Endodermal cell (in vitro differentiated cells): ENCODE measurements around the gene KDSR. TPM values are rescaled to one million over a fixed set of nuclear protein-coding genes. Genes with fewer than 3 reads are reported as not detected.

Experiments
- DNase-seq: peaks from one replicate; pipeline ENCODE4 v3.0.0-alpha.2; 2017
- H3K27ac ChIP-seq: 2 replicates; pipeline ENCODE4 v1.5.1; 2013; ENCODE audit warnings: mild to moderate bottlenecking, low read depth, low read length, moderate library complexity
- H3K27me3 ChIP-seq: 2 replicates; pipeline ENCODE4 v1.6.1; 2013; ENCODE audit warnings: mild to moderate bottlenecking, low read length, moderate library complexity; ENCODE audit not compliant: insufficient read depth, control insufficient read depth, poor library complexity, severe bottlenecking
- H3K36me3 ChIP-seq: 2 replicates; pipeline ENCODE4 v1.7.0; 2013; ENCODE audit warnings: mild to moderate bottlenecking, low read length, moderate library complexity; ENCODE audit not compliant: control insufficient read depth, insufficient read depth
- H3K4me1 ChIP-seq: one replicate; pipeline ENCODE4 v1.7.0; 2013; ENCODE audit warnings: low read length; ENCODE audit not compliant: control insufficient read depth, insufficient read depth
- H3K4me3 ChIP-seq: 2 replicates; pipeline ENCODE4 v1.5.1; 2013; ENCODE audit warnings: mild to moderate bottlenecking, low read length, moderate library complexity
- H3K9ac ChIP-seq: 2 replicates; pipeline ENCODE4 v1.6.1; 2013; ENCODE audit warnings: mild to moderate bottlenecking, low read length, moderate library complexity; ENCODE audit not compliant: poor library complexity, severe bottlenecking; ENCODE audit errors: extremely low read depth
- H3K9me3 ChIP-seq: 2 replicates; pipeline ENCODE4 v1.6.1; 2013; ENCODE audit warnings: mild to moderate bottlenecking, low read length, moderate library complexity; ENCODE audit not compliant: control insufficient read depth
- H3K27ac Mint-ChIP-seq: 2 replicates; pipeline ENCODE4 v1.8.0; 2020; ENCODE audit warnings: mixed read lengths
- H3K27me3 Mint-ChIP-seq: 2 replicates; pipeline ENCODE4 v1.8.0; 2021; ENCODE audit warnings: mild to moderate bottlenecking, mixed read lengths; ENCODE audit not compliant: insufficient read depth
- H3K36me3 Mint-ChIP-seq: 2 replicates; pipeline ENCODE4 v1.8.0; 2020; ENCODE audit warnings: low read depth, mixed read lengths
- H3K4me1 Mint-ChIP-seq: 2 replicates; pipeline ENCODE4 v1.8.0; 2020; ENCODE audit warnings: mixed read lengths
- H3K4me3 Mint-ChIP-seq: 2 replicates; pipeline ENCODE4 v1.8.0; 2020; ENCODE audit warnings: mild to moderate bottlenecking, moderate library complexity, mixed read lengths
- H3K9me3 Mint-ChIP-seq: 2 replicates; pipeline ENCODE4 v1.8.0; 2020; ENCODE audit warnings: mild to moderate bottlenecking, mixed read lengths
- WGBS, 2 experiments: methylation state at CpG; one replicate each; pipeline versions ENCODE4 v1.1.5 to v1.1.7; 2013; ENCODE audit warnings: missing lambda C conversion rate in 2 of 2, mixed read lengths in 1 of 2; ENCODE audit not compliant: insufficient coverage in 1 of 2, insufficient read length in 1 of 2; 5-methylcytosine and 5-hydroxymethylcytosine counted together
- total RNA-seq, 2 donors: library from RNA; stranded (reverse); fragmentation: NEBNext Ultra II Directional in 1 of 2; extraction: Animal tissue kit (Norgen Biotek cat#: 25700) in 1 of 2; gene quantifications; 2 replicates in 1 of 2; 3 replicates in 1 of 2; pipeline ENCODE4 v1.2.1, GENCODE V29; 2021
- TF ChIP-seq, protein P1 (sequence below): fragments of 200-600 bp; sonication (generic); conservative IDR thresholded peaks from 2 replicates; pipeline ENCODE4 v1.5.0; 2021; ENCODE audit warnings: antibody characterized with exemption, mild to moderate bottlenecking

KDSR gene
- total RNA-seq, 2 donors from 2014 or later = 39.3 to 51.0 TPM

DNA sequence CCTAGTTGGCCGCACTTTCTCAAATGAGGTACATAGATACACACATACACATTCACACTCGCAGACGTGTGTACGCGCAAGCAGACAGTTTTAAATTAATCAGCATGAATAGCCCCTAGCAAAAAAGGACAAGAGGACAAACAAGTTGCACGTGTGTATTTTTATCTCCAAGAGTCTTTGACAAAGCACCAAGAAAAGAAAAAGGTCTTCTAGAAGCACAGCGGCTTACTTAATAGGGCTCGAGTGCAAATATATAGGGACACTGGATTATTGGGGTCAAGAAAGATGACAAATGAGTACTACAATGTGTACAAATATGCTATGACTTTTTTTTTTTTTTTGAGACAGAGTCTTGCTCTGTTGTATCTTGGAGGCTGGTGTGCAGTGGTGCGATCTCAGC lies 45.7 kb downstream of the KDSR start:
- H3K4me3 Mint-ChIP-seq = peak overlapping the region; percentile 70
- H3K27ac Mint-ChIP-seq = no peak overlapping the region
- H3K36me3 ChIP-seq = no peaks in the 10 kb centered on the region
- no peak overlapping the region for H3K27ac ChIP-seq
- TF ChIP-seq, protein P1, sequence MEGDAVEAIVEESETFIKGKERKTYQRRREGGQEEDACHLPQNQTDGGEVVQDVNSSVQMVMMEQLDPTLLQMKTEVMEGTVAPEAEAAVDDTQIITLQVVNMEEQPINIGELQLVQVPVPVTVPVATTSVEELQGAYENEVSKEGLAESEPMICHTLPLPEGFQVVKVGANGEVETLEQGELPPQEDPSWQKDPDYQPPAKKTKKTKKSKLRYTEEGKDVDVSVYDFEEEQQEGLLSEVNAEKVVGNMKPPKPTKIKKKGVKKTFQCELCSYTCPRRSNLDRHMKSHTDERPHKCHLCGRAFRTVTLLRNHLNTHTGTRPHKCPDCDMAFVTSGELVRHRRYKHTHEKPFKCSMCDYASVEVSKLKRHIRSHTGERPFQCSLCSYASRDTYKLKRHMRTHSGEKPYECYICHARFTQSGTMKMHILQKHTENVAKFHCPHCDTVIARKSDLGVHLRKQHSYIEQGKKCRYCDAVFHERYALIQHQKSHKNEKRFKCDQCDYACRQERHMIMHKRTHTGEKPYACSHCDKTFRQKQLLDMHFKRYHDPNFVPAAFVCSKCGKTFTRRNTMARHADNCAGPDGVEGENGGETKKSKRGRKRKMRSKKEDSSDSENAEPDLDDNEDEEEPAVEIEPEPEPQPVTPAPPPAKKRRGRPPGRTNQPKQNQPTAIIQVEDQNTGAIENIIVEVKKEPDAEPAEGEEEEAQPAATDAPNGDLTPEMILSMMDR = no peak
- H3K36me3 Mint-ChIP-seq = no peaks in the 10 kb centered on the region
- peaks cover 16% of the 10 kb centered on the region for H3K4me1 Mint-ChIP-seq
- peaks cover 42% of the 10 kb centered on the region for H3K27me3 Mint-ChIP-seq
- H3K9me3 Mint-ChIP-seq = no peaks in the 10 kb centered on the region
- DNase-seq = no peak
- H3K9me3 ChIP-seq = no peaks in the 10 kb centered on the region
- peaks cover 42% of the 10 kb centered on the region for H3K27me3 ChIP-seq
- H3K4me1 ChIP-seq = peaks cover 4% of the 10 kb centered on the region
- H3K4me3 ChIP-seq = peak overlapping the region; percentile 71
- 89 to 96% methylated on average over 8 to 9 of the region's 9 CpGs for WGBS, 2 experiments
- H3K9ac ChIP-seq = no peak overlapping the region

DNA sequence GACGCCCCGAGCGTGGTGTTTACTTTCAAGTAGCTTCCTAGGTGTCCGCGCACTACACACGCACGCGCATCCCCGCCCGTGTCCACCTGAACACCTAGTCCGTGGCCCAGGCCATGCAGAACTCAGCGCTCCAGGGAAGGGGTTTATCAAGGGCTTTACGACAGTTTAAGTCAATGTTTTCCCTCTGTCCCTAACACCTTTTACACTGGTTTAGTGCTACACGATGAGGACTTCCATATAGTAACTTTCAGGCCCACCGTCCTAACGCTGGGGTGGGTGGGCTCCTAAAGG lies 46.1 kb downstream of the KDSR start:
- Mint-ChIP-seq H3K9me3 (no peaks in the 10 kb centered on the region), H3K4me1 (peaks cover 16% of the 10 kb centered on the region), H3K36me3 (no peaks in the 10 kb centered on the region), H3K27ac (no peak overlapping the region), H3K4me3 (peak overlapping the region; percentile 70), H3K27me3 (peaks cover 43% of the 10 kb centered on the region)
- no peak for DNase-seq
- Histone ChIP-seq H3K9ac (no peak overlapping the region), H3K27me3 (peaks cover 43% of the 10 kb centered on the region), H3K4me1 (peaks cover 4% of the 10 kb centered on the region), H3K36me3 (no peaks in the 10 kb centered on the region), H3K4me3 (peak overlapping the region; percentile 71), H3K27ac (no peak overlapping the region), H3K9me3 (no peaks in the 10 kb centered on the region)
- TF ChIP-seq, protein P1 = no peak
- 50 to 66% methylated on average over 16 of the region's 16 CpGs for WGBS, 2 experiments

DNA sequence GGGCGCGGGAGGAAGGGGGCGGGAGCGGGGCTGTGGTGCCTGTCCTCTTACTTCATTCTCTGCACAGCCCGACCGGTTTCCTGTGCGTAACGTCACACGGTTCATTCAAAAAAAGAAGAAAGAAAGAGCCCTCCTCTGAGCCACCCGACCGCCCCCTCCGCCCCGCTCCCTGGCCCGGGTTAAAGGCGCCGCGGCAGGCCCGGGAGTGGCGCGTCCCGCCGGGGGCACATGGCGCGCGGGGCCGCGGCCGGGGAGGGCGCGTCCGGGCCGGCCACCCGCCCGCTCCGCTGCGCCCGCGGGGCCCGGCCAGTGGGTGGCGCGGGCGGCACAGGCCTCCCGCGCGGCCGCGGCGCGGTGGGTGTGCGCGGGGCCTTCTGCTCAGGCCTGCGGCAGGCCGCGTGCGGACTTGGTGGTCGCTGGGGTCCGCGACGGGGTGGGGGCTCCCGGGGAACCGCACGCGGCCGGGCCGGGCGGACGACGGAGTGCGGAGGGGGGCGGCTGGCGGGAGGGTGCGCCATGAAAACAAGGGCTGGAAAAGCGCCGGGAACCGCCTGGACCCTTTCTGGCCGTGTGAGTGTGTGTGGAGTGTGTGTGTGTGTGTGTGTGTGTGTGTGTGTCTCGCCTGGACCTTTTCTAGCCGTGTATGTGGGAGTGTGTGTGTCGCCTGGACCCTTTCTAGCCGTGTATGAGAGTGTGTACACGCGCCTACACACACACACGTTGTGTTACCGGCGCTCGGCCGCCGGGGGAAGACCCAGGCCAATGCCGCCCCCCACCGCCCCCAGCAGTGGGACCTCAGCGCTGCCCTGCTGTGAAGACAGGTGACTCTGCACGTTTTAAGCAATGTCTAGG lies 46.7 kb downstream of the KDSR start:
- H3K9me3 Mint-ChIP-seq = no peaks in the 10 kb centered on the region
- peak; percentile 86 for DNase-seq
- Histone ChIP-seq H3K9me3 (no peaks in the 10 kb centered on the region), H3K27ac (no peak overlapping the region), H3K27me3 (peaks cover 47% of the 10 kb centered on the region), H3K4me3 (peak overlapping the region; percentile 71), H3K9ac (no peak overlapping the region), H3K4me1 (peaks cover 4% of the 10 kb centered on the region), H3K36me3 (no peaks in the 10 kb centered on the region)
- TF ChIP-seq, protein P1 = peak; percentile 24
- H3K4me3 Mint-ChIP-seq = peak overlapping the region; percentile 70
- peaks cover 16% of the 10 kb centered on the region for H3K4me1 Mint-ChIP-seq
- H3K27ac Mint-ChIP-seq = no peak overlapping the region
- no peaks in the 10 kb centered on the region for H3K36me3 Mint-ChIP-seq
- WGBS, 2 experiments = 3 to 13% methylated on average over 20 to 90 of the region's 92 CpGs
- peaks cover 44% of the 10 kb centered on the region for H3K27me3 Mint-ChIP-seq
